ENCODE results near the gene NIN. TPM values are rescaled to one million over a fixed set of nuclear protein-coding genes. Genes with fewer than 3 reads are reported as not detected.

Gene NIN
- total RNA-seq, 1 donor from 2014 or later = 28.9 TPM

- no peak for TF ChIP-seq CTCF (IDR thresholded peaks at IDR 0.05; ENCODE audit: insufficient read depth, low read length, poor library complexity, severe bottlenecking)
- Histone ChIP-seq H3K27me3 (ENCODE audit: control insufficient read depth, insufficient read depth, low read length) (no peaks in the 10 kb centered on the region), H3K4me3 (ENCODE audit: low read depth, low read length) (no peak overlapping the region), H3K36me3 (ENCODE audit: control insufficient read depth, insufficient read depth, low read length) (peaks cover 3% of the 10 kb centered on the region)
- DNase-seq (ENCODE audit: low read depth) = no peak
Measured at GRCh38 chr14:50763382-50764007, 67.5 kb downstream of the NIN start.

GRCh38 chr14:50762931-50763300 is 68.0 kb downstream of the NIN start:
- Histone ChIP-seq H3K27me3 (ENCODE audit: control insufficient read depth, insufficient read depth, low read length) (no peaks in the 10 kb centered on the region), H3K36me3 (ENCODE audit: control insufficient read depth, insufficient read depth, low read length) (peaks cover 3% of the 10 kb centered on the region), H3K4me3 (ENCODE audit: low read depth, low read length) (no peak overlapping the region)
- DNase-seq (ENCODE audit: low read depth) = no peak
- no peak for TF ChIP-seq CTCF (IDR thresholded peaks at IDR 0.05; ENCODE audit: insufficient read depth, low read length, poor library complexity, severe bottlenecking)

GRCh38 chr14:50762001-50762930 is 68.7 kb downstream of the NIN start:
- no peak for DNase-seq (ENCODE audit: low read depth)
- H3K4me3 ChIP-seq (ENCODE audit: low read depth, low read length) = no peak overlapping the region
- no peaks in the 10 kb centered on the region for H3K27me3 ChIP-seq (ENCODE audit: control insufficient read depth, insufficient read depth, low read length)
- no peak for TF ChIP-seq CTCF (IDR thresholded peaks at IDR 0.05; ENCODE audit: insufficient read depth, low read length, poor library complexity, severe bottlenecking)
- peaks cover 3% of the 10 kb centered on the region for H3K36me3 ChIP-seq (ENCODE audit: control insufficient read depth, insufficient read depth, low read length)

- no peak overlapping the region for H3K4me3 ChIP-seq (ENCODE audit: low read depth, low read length)
- no peak for DNase-seq (ENCODE audit: low read depth)
- no peaks in the 10 kb centered on the region for H3K27me3 ChIP-seq (ENCODE audit: control insufficient read depth, insufficient read depth, low read length)
- no peak for TF ChIP-seq CTCF (IDR thresholded peaks at IDR 0.05; ENCODE audit: insufficient read depth, low read length, poor library complexity, severe bottlenecking)
- peaks cover 1% of the 10 kb centered on the region for H3K36me3 ChIP-seq (ENCODE audit: control insufficient read depth, insufficient read depth, low read length)
Measured at GRCh38 chr14:50759800-50760543, 71.0 kb downstream of the NIN start.

- no peak for TF ChIP-seq CTCF (IDR thresholded peaks at IDR 0.05; ENCODE audit: insufficient read depth, low read length, poor library complexity, severe bottlenecking)
- no peak overlapping the region for H3K4me3 ChIP-seq (ENCODE audit: low read depth, low read length)
- H3K27me3 ChIP-seq (ENCODE audit: control insufficient read depth, insufficient read depth, low read length) = no peaks in the 10 kb centered on the region
- no peaks in the 10 kb centered on the region for H3K36me3 ChIP-seq (ENCODE audit: control insufficient read depth, insufficient read depth, low read length)
- DNase-seq (ENCODE audit: low read depth) = no peak
Measured at GRCh38 chr14:50758945-50759344, 72.0 kb downstream of the NIN start.
